ENCODE results near the gene PI16. TPM values are rescaled to one million over a fixed set of nuclear protein-coding genes. Genes with fewer than 3 reads are reported as not detected.

PI16 gene
- total RNA-seq, 1 experiment from 2014 or later: 0.07 TPM

DNA sequence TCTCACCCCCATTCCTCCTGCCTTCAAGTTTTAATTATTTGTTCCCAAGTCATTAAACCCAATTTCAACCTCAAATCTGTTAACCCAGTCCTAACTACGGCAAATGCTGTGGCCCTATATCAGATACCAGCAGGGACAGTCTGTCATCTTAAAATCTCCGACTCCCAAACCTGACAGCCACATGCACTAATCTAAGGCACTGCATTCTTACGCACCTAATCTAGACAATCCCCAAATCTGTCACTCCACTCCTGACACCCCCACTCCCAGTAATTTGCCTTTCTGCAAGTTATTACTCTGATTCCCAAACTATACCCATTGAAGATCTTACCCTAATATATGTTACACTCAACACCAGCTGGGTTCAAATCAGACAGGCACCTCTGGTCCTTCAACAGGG, 29.0 kb downstream of the PI16 start:
- Histone ChIP-seq H3K79me2 (ENCODE audit: low read length) (peaks cover 83% of the 10 kb centered on the region), H4K20me1 (ENCODE audit: low read length) (peaks cover 56% of the 10 kb centered on the region), H3K4me2 (ENCODE audit: low read length) (peak overlapping the region; percentile 98), H3F3A (ENCODE audit: low read length, unreplicated experiment) (no peaks in the 10 kb centered on the region), H3K36me3 (ENCODE audit: low read depth, low read length) (peaks cover 12% of the 10 kb centered on the region), H3K27ac (ENCODE audit: low read length) (no peak overlapping the region), H3K27me3 (ENCODE audit: low read length) (no peaks in the 10 kb centered on the region), H2AFZ (ENCODE audit: low read length) (no peak overlapping the region), H3K4me1 (ENCODE audit: insufficient read depth, low read length) (peaks cover 24% of the 10 kb centered on the region), H3K9me2 (replicated peaks; ENCODE audit: low read length) (no peaks in the 10 kb centered on the region), H3K9ac (ENCODE audit: low read length) (no peak overlapping the region), H3K4me3 (ENCODE audit: low read length) (peak overlapping the region; percentile 99), H3K9me3 (ENCODE audit: low read length) (no peaks in the 10 kb centered on the region)
- CTCF ChIA-PET: no interaction called here
- no TSS peak for BruUV-seq (replicated peaks)
- TF ChIP-seq, protein P1, sequence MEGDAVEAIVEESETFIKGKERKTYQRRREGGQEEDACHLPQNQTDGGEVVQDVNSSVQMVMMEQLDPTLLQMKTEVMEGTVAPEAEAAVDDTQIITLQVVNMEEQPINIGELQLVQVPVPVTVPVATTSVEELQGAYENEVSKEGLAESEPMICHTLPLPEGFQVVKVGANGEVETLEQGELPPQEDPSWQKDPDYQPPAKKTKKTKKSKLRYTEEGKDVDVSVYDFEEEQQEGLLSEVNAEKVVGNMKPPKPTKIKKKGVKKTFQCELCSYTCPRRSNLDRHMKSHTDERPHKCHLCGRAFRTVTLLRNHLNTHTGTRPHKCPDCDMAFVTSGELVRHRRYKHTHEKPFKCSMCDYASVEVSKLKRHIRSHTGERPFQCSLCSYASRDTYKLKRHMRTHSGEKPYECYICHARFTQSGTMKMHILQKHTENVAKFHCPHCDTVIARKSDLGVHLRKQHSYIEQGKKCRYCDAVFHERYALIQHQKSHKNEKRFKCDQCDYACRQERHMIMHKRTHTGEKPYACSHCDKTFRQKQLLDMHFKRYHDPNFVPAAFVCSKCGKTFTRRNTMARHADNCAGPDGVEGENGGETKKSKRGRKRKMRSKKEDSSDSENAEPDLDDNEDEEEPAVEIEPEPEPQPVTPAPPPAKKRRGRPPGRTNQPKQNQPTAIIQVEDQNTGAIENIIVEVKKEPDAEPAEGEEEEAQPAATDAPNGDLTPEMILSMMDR (conservative IDR thresholded peaks at IDR 0.05; ENCODE audit: low read depth, low read length): no peak
- no peak for TF ChIP-seq EZH2phosphoT487 (IDR thresholded peaks at IDR 0.05; ENCODE audit: borderline replicate concordance, low read length)
- TF ChIP-seq EZH2 (IDR thresholded peaks at IDR 0.05; ENCODE audit: low read length, unreplicated experiment): no peak
- ATAC-seq (no peak), DNase-seq (no peak)
- POLR2A ChIA-PET (ENCODE audit: unreplicated experiment): no interaction called here
- intact Hi-C loops (cut with micrococcal nuclease): loop anchor here (10.0 kb wide), 1 partner anchor 99 kb away; the partner anchor contains the start of gene C6orf89

DNA sequence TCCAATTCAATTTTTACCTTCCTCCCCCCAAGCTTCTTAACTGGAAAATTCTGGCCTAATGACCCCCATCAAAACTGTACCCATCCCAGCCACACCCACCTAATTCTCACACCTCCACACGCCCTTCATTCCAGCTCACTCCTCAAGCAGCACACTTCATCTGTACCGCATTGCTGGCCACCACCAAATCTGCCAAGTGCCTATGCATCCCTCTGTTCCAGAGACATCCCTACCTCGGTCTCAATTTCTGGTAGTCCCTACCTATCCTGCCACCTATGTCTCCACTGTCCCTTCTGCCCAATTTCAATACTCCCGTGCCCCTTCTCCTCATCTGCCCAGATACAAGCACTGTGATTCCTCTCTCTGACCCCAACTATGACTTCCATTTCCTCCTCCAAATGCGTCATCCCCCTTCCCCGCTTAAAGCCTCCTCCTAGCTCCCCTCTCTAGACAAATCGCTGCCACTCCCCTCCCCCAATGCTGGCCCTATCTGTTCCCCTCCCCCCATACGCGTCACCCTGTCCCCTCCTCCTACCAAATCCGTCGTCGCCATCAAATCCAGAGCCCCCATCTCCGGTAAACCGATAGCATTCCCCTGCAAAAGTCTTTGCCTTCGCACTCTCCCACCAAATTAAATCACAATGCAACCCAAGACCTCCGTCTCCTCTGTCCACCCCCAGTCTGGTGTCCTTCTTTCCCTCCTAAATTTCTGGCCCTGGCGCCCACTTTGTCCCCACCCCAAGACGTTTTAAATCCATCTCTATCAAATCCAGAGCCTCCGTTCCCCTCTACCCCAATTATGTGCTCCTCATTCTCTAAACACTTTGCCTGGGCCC, 30.3 kb downstream of the PI16 start:
- H3K4me1 ChIP-seq (ENCODE audit: insufficient read depth, low read length): peaks cover 24% of the 10 kb centered on the region
- ChIA-PET POLR2A (ENCODE audit: unreplicated experiment) (interaction anchor here (0.7 kb wide), 1 partner anchor 64 kb away, joined by 3 read pairs; no protein-coding TSS in a partner anchor), CTCF (interaction anchor here (0.6 to 1.9 kb wide), 3 partner anchors 33 to 71 kb away, joined by 3 to 8 read pairs (median 6); no protein-coding TSS in a partner anchor)
- H3F3A ChIP-seq (ENCODE audit: low read length, unreplicated experiment): no peaks in the 10 kb centered on the region
- peak; percentile 5; the same call in 1 of the 2 replicates for ATAC-seq
- TF ChIP-seq, protein P1 (conservative IDR thresholded peaks at IDR 0.05; ENCODE audit: low read depth, low read length): no peak
- TF ChIP-seq EZH2phosphoT487 (IDR thresholded peaks at IDR 0.05; ENCODE audit: borderline replicate concordance, low read length) (no peak), EZH2 (IDR thresholded peaks at IDR 0.05; ENCODE audit: low read length, unreplicated experiment) (no peak)
- peaks cover 70% of the 10 kb centered on the region for H3K79me2 ChIP-seq (ENCODE audit: low read length)
- peaks cover 43% of the 10 kb centered on the region for H4K20me1 ChIP-seq (ENCODE audit: low read length)
- H3K4me3 ChIP-seq (ENCODE audit: low read length): peak overlapping the region; percentile 99
- peak; percentile 61 for DNase-seq
- peak overlapping the region; percentile 98 for H3K4me2 ChIP-seq (ENCODE audit: low read length)
- intact Hi-C loops (cut with micrococcal nuclease): loop anchor here (5.0 to 10.0 kb wide), 2 partner anchors 72 to 100 kb away; partner anchors contain the start of gene C6orf89
- no peaks in the 10 kb centered on the region for H3K9me2 ChIP-seq (replicated peaks; ENCODE audit: low read length)
- H3K9ac ChIP-seq (ENCODE audit: low read length): peak overlapping the region; percentile 98
- peak overlapping the region; percentile 15; the same call in 1 of the 2 replicates for H3K27ac ChIP-seq (ENCODE audit: low read length)
- BruUV-seq (replicated peaks): no TSS peak
- H3K36me3 ChIP-seq (ENCODE audit: low read depth, low read length): peaks cover 2% of the 10 kb centered on the region; the same call in 1 of the 2 replicates
- H3K27me3 ChIP-seq (ENCODE audit: low read length): no peaks in the 10 kb centered on the region
- H2AFZ ChIP-seq (ENCODE audit: low read length): no peak overlapping the region
- H3K9me3 ChIP-seq (ENCODE audit: low read length): no peaks in the 10 kb centered on the region

All from PC-3 (cell line).